H1 (cell line): Measurements from ENCODE around the gene HOXA10. TPM values are rescaled to one million over a fixed set of nuclear protein-coding genes. Genes with fewer than 3 reads are reported as not detected.

Experiments used
- CTBP2 ChIP-seq: IDR thresholded peaks from 2 replicates; pipeline ENCODE4 v1.7.0; 2011; ENCODE audit warnings: borderline replicate concordance, mild to moderate bottlenecking, moderate library complexity, mixed read lengths, low read length; ENCODE audit not compliant: insufficient read depth, insufficient read length
- EGR1 ChIP-seq: IDR thresholded peaks from 2 replicates; pipeline ENCODE4 v1.6.1; 2011; ENCODE audit warnings: low read depth, low read length, borderline replicate concordance
- GABPA ChIP-seq: IDR thresholded peaks from 2 replicates; pipeline ENCODE4 v1.6.1; 2011; ENCODE audit warnings: mild to moderate bottlenecking, low read length, moderate library complexity, borderline replicate concordance; ENCODE audit not compliant: insufficient read depth
- GTF2F1 ChIP-seq: IDR thresholded peaks from 2 replicates; pipeline ENCODE4 v1.6.1; 2012; ENCODE audit warnings: low read depth, low read length, improper control_type of control experiment, borderline replicate concordance
- KDM5A ChIP-seq: fragments of 200-600 bp; IDR thresholded peaks from 2 replicates; pipeline ENCODE4 v1.7.1; 2012; ENCODE audit warnings: mild to moderate bottlenecking, low read length, inconsistent platforms, mixed read lengths
- NRF1 ChIP-seq: IDR thresholded peaks from 2 replicates; pipeline ENCODE4 v1.6.1; 2011; ENCODE audit warnings: mild to moderate bottlenecking, low read depth, low read length, improper control_type of control experiment
- POLR2A ChIP-seq, 2 experiments: IDR thresholded peaks; 1 replicate in 1 of 2; 2 replicates in 1 of 2; pipeline ENCODE4 v1.6.1; 2011; ENCODE audit warnings: low read depth in 2 of 2, low read length in 2 of 2, mild to moderate bottlenecking in 2 of 2; ENCODE audit errors: control extremely low read depth in 1 of 2
- POU5F1 ChIP-seq: IDR thresholded peaks from 2 replicates; pipeline ENCODE4 v1.6.1; 2011; ENCODE audit warnings: low read depth, mild to moderate bottlenecking, low read length, moderate library complexity
- RNF2 ChIP-seq: fragments of 200-900, 300-1000 bp; sonication (generic); IDR thresholded peaks from 2 replicates; pipeline ENCODE4 v1.7.1; 2016; ENCODE audit warnings: borderline replicate concordance, low read depth, mild to moderate bottlenecking, antibody characterized with exemption, low read length; ENCODE audit not compliant: poor library complexity, severe bottlenecking; ENCODE audit errors: missing control alignments
- SAP30 ChIP-seq: fragments of 300-600 bp; sonication (generic); IDR thresholded peaks from 2 replicates; pipeline ENCODE4 v1.7.1; 2012; ENCODE audit warnings: low read length, moderate library complexity, mild to moderate bottlenecking, inconsistent platforms; ENCODE audit not compliant: insufficient read depth, insufficient replicate concordance
- SIN3A ChIP-seq, 2 experiments: IDR thresholded peaks in 1 of 2; conservative IDR thresholded peaks in 1 of 2; 2 replicates each; pipeline ENCODE4 v1.6.1; 2011 to 2012; ENCODE audit warnings: low read length in 2 of 2, improper control_type of control experiment in 1 of 2, low read depth in 1 of 2, mild to moderate bottlenecking in 1 of 2
- SIRT6 ChIP-seq: IDR thresholded peaks from one replicate; pipeline ENCODE4 v1.7.1; 2012; ENCODE audit warnings: low read length, inconsistent platforms
- TCF12 ChIP-seq: IDR thresholded peaks from 2 replicates; pipeline ENCODE4 v1.6.1; 2011; ENCODE audit warnings: low read depth, mild to moderate bottlenecking, low read length
- polyA plus RNA-seq, 7 experiments: library from polyadenylated mRNA; depleted of rRNA in 3 of 7; stranded (reverse) in 5 of 7; unstranded in 2 of 7; fragments of >200 nt in 5 of 7; fragments of 200-250 nt in 2 of 7; gene quantifications; 1 replicate in 5 of 7; 2 replicates in 1 of 7; 4 replicates in 1 of 7; pipeline versions ENCODE4 v1.2.1 to v1.2.3, GENCODE V29; 2011 to 2013; ENCODE audit warnings: missing spikeins in 2 of 7, mixed read lengths in 2 of 7
- total RNA-seq: library from RNA; stranded (reverse); fragmentation: NEBNext Ultra II Directional; extraction: Animal tissue kit (Norgen Biotek cat#: 25700); gene quantifications from 2 replicates; pipeline ENCODE4 v1.2.1, GENCODE V29; 2021
- TF ChIP-seq, protein P1 (sequence below): IDR thresholded peaks from 2 replicates; pipeline ENCODE4 v1.6.1; 2011; ENCODE audit warnings: low read depth, mild to moderate bottlenecking, low read length; ENCODE audit not compliant: insufficient read depth

The HOXA10 gene
- total and polyA plus RNA-seq, 2 of the 8 experiments (the other 6 are each of a cell fraction or from before 2014, with no cell fraction given), result not detected

DNA sequence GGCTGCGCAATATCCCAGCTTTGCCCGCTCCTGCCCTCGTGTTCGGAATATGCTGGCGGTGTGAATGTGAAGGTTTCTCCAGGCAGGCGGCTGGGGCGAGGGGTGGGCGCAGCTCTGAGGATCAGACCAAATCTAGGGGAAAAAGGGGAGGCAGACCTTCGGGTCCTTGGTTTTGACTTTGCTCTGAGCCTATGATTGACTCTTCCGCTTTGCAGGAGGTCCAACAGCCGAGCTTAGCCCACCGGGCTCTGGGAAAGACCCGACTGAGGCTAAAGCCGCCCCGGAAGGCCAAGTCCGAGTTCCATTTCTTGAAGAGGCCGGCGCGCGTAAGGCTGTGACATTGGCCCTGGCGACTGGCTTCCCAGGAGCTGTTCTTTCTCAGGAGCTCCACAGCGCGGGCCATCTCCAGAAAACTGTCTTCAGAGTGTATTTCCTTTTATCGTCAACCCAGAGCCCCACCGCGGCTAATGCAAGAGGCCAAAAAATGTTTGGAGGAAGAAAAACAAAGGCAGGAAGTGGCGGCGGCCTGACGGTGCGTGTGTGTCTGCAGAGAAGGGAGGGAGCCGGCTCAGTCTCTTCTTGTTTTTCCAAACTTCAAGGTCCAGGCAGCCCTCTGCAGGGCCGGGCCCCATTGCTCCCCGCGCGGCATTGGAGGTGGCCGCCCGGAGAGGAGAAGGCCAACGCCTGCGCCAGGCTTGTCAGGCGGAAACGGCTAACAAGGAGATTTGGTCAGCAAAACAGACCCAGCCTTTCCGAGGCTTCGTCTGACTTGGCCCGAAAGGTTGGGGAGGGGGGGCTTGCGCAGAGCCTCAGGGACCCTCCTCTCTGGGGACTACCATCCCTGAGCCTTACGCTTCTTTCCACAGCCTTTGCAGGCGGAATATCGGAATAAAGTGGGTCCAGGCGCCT, 14.5 kb upstream of the HOXA10 start (continued):
- TF ChIP-seq SAP30 (no peak), SIRT6 (no peak), RNF2 (peak; percentile 88), KDM5A (no peak), TCF12 (no peak), GABPA (no peak), GTF2F1 (no peak), SIN3A (conservative IDR thresholded peaks at IDR 0.05 in 1 of 2, IDR thresholded peaks at IDR 0.05 in 1 of 2; ENCODE audit: low read depth in 1 of 2, low read length in 2 of 2) (no peak), NRF1 (no peak), POLR2A (IDR thresholded peaks at IDR 0.05; ENCODE audit: control extremely low read depth in 1 of 2, low read depth in 2 of 2, low read length in 2 of 2) (no peak), POU5F1 (no peak), EGR1 (no peak), CTBP2 (peak; percentile 76)
- TF ChIP-seq, protein P1, sequence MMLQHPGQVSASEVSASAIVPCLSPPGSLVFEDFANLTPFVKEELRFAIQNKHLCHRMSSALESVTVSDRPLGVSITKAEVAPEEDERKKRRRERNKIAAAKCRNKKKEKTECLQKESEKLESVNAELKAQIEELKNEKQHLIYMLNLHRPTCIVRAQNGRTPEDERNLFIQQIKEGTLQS, result no peak
- TF ChIP-seq, all 59 proteins: peak for 6
